RKO (cell line): ENCODE data around the gene METAP2.

Experiments
- DNase-seq: peaks from one replicate; pipeline ENCODE4 v3.0.0-alpha.2; 2016; ENCODE audit warnings: low spot score

The METAP2 gene

GRCh38 chr12:95549392-95550084, 75.6 kb downstream of the METAP2 start:
- DNase-seq: no peak

- DNase-seq: no peak
Observed at GRCh38 chr12:95551305-95551704, 77.4 kb downstream of the METAP2 start, which contains the start of gene USP44. TSS of gene USP44 (minus strand) at chr12:95551476. CDS start at chr12:95534256, 17,220 bp downstream.

- no peak for DNase-seq
Observed at GRCh38 chr12:95551913-95552516, 78.1 kb downstream of the METAP2 start.

- DNase-seq: no peak
Observed at GRCh38 chr12:95553197-95553943, 79.4 kb downstream of the METAP2 start.

GRCh38 chr12:95554532-95555071, 80.7 kb downstream of the METAP2 start:
- DNase-seq: no peak

- DNase-seq: no peak
Observed at GRCh38 chr12:95557625-95558024, 83.7 kb downstream of the METAP2 start.
